Fibroblast of peridontal ligament (primary cell): ENCODE data around the gene LHFPL2.

ENCODE experiments used
- DNase-seq: peaks from one replicate; pipeline ENCODE4 v3.0.0-alpha.2; 2010; ENCODE audit errors: extremely low read depth

The LHFPL2 gene

DNA sequence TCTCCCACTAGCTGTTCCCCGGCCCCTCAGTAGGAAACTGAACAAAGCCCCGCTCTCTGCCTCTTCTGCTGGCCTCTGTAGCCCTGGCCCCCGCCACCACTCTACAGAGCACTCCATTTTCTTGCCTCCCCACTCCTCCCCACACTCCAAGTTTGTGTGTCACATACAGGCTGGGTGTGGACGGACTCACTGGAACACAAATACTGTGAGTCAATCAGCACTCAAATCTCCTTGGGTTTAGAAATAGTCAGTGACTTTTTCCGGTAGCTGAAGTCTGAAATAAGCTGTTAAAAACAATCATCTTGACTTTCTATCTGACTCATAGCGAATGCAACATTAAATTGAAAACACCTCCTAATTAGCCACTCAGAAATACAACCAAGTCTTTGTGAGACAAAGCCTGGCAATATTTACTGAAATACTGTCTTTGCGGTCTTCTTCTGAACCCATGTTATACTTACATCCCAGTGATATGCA is 122.5 kb downstream of the LHFPL2 start:
- DNase-seq = peak; percentile 63

DNA sequence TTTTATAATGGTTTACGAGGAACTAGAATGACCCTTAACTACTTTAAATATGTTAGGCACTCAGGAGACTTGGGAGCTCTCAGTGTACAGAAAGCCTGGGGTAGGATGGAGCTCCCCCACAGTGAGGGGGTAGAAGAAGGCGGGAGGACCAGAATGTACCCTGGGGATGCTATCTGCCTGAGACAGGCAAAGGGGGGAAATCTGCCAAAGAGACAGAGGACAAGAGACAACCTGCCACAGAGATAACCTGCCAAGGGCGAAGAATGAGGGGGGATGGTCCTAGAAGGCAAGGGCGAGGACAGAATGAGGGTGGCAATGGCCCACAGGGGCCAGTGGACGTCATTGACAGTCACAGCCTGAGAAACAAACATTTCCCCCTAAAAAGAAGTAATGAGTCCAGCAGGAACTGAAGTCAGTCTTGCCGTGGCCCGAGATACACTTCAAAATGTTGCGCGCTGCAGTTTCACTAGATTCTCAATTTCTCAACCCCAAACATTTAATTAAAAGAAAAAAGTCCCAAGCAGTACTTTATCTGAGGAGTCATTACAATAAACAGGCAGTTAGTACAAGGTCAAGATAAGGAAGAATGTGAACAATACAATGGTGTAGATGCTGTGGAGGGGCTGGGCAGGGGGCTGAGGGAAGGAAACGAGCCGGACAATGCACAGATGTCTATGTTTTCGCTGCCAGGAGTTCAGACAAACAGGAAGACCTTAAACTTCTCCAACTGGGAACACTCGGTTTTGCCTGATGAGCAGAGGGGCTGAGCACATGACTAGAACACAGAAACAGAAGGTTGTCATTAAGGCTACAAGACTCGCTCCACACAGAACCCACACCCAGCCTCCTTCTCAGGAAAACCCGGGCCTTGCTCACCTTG is 125.0 kb downstream of the LHFPL2 start:
- DNase-seq = no peak

DNA sequence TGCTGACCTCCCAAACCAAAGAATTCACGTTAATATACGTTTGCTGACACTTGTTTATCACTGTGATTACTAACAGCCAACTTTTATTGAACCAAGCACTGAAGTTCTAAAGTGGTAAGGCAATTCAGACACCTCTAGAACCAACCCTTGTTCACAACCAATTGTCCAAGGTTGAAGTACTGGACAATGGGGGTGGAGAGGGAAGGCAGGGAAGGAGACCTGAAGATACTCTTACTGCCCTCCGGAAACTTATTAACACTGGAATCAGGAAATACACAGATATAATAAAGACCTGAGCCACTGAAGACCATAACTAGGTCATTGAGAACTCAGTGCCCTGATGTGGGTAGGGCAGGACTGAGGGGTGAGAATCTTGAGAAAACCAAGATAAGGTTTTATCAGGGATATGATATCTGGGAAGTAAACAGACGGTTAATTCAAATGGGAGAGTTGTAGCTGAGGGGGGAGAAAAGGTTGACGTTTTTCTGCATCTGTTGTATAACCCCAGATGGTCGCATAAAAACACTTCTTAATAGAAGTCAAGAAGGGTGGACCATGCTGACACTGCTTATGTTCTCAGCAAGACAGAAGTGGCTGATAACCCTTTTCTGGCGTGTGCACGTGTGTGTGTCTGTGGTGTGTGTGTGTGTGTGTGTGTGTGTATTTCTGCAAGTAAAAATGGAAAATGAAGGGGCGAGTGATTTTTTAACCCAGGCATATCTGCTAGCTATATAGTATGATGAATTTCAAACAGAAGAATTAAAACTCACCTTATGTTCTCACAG is 125.9 kb downstream of the LHFPL2 start:
- no peak for DNase-seq

DNA sequence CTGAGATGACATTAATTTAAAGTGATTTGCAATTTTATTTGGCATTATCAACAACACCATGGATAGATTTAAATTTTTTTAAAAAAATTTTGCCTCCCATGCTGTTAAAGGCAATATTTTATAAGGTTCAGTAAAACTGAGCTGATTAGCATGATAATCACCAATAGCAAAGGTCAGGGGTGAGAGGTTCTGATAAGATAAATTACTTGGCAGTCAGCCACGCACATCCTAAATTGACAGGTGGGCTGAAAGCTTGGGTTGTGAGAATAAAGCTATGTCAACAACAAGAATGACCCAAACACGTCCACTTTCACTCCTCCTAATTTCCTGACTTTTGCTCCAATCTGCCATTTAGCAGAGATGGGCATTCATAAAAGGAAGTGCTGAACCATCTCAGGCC is 127.1 kb downstream of the LHFPL2 start:
- DNase-seq = no peak

DNA sequence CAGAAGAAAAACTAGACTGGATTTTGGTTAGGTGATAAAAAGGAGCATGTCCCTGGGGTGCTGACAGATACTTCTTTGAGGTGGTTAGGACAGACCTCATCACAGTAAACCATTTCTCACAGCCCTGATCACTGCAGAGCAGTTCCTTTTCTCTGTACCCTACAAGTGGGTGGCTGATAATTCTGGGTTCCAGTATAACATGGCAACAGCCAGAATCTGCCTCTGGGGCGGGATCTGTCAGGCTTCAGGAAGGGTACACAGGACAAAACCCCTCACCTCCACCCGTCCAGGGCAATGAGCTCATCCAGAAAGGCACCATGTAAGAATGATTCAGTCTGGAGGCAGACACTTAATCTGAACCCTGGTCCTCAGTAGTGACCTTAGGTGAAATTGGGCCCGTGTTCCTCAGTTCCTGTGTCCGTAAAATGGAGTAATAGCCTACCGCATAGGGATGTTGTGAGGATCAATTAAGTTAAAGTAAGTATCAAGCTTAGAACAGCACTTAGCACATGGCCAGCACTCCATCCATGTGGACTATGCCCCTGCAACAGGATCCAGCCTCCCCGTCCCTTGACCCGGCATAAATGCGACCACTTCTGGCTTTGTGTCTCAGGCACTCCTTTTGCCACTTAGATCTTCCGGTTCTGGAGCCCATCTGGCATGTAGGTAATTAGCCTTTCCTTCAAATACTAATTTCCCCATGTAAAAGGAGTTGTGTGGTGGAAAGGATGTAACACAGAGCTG is 129.2 kb downstream of the LHFPL2 start:
- DNase-seq = no peak

DNA sequence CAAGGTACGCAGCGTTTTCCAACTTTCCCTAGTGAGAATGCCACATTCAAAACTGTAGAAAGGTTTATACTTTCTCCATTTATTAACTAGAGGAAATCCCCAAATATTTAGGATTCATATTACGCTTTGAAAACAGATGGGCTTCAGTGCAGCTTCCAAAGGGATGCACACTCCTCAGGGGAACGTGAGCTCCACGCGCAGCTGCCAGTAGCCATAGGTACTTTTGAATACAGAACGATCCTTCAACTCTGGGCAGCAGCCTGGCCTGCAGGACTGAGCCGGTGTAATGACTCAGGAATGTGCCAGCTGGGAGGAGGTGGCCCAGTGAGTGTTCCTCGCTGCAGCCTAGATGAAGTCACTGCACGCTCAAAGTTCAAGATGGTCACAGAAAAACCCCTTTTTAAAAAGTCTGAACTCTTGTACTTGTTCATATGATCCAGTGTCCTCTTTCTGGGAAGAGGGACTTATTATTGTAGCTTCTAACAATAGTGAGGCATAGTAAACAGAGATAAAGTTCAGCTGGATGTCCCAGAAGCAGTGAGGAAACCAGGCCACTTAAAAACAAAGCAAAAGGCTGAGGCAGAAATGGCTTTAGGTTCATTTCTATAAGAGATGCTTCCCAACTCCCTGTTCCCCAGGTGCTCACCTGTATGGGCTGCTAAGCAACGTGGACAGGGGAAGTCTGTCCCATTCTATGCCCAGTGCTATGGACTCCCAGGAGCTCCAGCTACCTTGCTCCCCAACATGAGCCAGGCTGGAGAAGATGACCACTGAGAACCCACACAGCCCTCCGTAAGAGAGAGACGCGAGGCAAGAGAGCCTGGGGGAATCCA is 130.0 kb downstream of the LHFPL2 start:
- DNase-seq = peak; percentile 74

DNA sequence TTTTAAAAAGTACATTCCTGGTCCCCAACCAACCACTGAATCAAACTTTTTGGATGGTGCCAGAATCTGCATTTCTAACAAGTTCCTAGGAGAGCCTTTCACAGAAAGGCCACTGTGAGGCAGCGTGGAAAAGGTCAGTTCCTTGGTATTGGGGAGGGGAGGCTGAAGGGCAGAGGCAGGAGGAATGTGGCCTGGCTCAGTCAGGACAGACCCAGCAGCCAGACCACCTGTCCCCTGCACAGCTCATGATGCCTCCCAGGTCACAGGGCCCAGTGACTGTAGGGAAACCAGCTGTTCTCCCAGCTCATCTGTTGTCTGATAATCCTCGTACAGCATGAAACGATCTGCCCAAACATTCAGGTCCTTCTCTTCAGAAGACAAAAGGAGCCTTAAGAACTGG is 132.9 kb downstream of the LHFPL2 start:
- DNase-seq = no peak

DNA sequence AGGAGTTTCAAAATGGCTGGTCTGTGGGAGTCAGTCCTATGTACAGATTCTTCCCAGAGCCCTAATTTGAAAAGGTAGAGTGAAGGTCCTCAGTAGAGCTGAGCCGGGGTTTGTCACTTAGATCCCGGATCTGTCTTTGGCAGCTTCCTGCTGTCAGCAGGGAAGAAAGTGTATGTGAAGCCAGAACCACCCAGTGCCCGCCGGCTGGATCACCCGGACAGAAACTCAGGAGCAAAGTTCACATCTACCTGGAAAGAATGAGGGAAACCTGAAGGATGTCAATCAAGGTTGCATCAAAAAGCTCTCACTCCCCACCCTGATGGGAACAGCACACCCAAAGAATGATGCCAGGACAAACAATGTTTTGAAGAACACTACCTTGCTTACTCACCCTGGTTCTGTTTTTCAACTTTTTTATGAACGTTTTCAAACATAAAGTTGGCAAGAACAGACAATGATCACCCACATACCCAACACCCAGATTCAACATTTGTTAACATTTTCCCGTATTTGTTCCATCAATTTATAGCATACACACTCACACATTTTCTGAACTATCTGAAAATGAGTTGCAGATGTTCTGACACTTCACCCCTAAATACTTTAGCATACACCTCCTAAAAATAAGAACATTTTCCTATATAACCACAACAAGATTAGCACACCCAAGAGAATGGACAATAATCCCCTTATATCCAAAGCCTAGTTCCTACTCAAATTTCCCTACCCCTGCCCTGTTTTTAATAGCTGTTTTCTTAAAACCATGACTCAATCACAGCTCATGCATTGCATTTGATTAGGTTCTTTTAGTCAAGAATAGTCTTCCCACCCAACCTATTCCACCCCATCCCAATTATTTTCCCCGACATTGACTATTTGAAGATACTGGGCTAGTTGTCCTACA is 133.9 kb downstream of the LHFPL2 start:
- DNase-seq = peak; percentile 43

DNA sequence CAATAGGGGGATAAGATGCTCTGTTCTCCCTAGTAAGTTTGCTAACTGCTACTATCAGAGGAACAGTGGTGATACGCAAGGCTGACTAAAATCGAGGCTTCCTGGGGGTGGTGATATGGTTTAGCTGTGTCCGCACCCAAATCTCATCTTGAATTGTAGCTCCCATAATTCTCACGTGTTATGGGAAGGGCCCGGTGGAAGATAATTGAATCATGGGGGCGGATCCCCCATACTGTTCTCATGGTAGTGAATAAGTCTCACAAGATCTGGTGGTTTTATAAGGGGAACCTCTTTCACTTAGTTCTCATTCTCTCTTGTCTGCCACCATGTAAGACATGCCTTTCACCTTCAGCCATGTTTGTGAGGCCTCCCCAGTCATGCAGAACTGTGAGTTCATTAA is 135.1 kb downstream of the LHFPL2 start:
- no peak for DNase-seq

DNA sequence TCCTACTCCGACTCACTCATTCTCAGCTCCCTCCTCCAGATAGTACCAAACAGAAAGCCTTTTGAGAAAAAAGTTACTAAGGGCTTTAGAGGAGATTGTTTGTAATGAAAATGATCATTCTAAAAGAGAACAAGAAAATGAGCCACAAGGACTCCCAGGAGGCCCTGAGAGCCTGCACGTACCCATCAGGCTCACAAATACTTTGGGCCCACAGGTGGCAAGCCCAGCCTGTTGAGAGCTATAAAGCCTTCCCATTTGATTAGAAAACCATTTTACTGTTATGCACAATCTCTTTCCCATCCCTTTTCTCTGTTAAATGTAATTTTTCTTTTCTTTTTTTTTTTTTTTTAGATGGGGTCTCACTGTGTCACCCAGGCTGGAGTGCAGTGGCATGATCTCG is 136.1 kb downstream of the LHFPL2 start:
- DNase-seq = no peak

DNA sequence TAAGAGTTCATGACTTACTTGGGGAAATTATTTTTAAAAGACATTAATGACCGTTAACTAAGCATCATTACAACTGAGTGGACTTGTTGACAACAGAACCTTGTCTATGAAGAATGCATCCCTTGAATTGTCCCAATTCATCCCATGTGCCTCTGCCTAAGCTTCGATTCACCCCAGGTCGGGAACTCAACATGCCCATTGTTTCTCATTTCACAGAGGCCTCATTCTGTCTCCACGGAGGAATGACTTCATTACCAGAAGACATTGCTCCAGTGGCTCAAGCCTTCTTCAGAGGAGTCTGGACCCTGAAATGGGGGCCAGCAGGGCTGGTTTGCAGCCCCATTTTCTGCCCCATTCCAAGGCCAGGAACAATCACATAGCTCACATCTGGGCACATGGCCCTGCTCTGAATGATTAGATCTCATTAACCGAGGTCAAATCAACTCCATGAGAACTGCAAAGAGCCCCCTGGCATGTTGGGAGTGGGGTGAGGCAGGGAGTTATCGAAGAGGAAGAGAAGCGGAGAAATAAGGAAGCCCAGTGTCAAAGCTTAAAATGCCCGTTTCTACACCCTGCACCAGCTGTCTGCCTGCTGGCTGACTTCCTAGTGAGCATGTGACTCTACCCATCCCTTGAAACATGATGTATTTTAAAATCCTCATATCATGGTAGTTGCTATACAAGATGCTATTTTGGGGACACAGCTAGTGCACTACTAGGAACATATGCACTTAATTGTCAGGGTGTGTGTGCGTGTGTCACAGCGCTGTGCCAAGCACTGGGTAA is 137.3 kb downstream of the LHFPL2 start:
- no peak for DNase-seq

DNA sequence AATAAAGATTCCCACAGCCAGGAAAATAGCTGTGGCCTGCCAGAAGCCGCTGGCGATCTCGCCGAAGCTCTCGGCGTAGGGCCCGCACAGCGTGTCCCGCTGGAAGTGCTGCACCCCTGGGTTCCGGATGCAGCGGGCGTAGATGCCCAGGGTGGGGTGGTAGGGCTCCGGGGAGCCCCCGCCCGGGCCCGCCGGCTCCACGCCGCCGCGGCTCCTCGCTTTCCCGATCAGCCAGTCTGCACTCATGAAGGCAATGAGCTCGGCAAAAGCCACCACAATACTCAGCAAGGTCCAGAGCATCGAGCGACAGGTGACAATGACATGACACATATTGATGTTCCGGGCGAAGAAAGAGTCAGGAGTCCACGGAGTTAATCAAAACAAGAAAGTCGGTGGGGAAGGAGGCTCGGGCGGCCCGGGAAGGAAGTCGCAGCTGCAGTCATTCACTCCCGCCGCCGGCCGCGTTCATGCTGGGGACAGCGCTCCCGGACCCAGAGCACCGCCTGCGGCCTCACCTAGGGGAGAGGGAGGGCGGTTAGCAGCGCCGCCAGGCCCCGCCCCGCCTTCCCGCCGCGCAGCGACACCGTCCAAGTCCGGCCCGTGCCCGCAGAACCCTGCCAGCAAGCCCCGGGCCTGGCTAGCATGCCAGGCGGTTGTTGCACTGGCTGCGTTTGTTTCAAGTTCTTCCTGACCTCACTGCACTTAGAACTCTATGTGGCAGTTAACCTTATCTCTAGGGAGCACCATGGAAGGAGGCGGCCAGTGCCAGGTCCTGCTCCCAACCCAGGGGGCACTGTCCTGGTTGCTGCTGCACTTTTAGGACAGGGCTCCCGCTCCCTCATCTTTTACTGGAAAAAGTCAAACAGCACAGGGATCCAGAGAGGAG is 138.4 kb downstream of the LHFPL2 start:
- no peak for DNase-seq

DNA sequence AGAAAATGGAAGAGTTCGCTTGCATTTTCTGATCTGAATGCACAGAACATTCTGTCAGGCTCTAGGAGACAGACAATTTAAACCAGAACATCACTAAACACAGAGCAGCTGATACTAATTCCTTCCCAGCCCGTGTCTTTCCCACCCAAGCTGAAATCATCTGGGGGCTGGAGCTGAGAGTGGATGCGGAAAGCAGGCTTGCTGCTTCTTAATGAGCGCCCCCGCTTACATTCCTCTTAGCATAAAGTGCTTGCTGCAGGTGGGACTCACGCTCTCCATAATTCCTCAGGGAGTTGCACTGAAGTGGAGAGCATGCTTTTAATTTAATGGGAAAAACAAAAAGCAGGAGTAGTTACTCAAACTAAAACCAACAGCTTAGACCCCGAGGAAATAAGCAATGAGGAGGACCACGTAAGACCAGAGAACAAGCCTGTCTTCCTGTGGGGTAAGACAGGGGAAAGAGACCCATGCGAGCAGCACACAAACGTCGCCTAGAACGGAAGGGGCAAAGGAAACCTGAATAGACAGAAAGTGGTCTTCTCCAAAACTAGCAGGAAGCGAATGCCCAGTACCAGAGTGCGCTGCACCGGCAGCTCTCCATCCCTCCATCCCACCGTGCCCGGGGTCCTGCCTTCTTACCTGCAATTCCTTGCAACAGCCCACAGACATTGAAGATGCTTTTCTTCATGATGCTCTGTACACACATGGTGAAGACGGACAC is 139.3 kb downstream of the LHFPL2 start:
- DNase-seq = no peak

DNA sequence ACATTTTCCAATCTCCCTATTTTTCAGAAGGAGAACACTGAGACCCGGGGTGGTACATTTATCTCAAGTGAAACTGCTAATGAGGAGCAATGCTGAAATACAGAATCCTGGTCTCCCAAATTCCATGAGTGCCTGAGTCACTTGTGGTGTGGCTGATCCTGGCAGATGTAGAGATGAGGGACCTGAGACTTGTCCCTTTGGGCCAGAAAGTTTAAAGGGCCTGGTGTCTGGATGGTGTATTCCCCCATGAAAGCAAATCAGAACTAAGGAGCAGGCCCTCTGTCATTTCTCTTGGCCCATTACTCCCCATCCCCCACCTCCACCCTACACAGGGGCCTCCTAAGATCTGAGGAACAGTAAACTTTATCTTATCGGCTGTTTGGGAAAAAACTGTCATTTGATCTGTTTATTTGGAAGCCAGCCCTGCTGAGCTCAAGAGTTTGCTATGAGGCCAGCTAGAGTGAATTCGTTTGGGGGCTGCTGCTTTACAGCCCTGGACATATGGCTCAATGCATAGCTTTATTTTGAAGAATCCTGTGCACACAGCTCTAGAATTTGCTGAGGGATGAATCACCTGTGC is 140.3 kb downstream of the LHFPL2 start:
- no peak for DNase-seq

DNA sequence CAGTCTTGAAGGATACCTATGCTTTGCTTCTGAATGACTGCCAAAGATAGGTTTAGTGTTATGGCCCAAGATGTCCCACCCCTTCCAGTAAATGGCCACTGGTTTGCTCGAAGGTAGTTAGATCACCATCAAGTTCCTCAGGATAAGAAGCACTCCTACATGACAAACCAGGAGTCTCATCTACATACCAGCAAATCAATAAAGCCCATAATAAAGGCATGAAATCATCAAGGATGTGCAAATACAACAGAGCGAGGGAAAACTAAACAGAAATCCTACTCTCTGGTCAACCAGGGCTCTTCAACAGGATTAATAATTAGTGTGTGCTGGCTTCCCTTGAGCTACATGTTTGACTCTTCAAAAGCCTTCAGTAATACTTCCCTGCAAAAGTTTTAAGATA is 141.0 kb downstream of the LHFPL2 start:
- DNase-seq = no peak

DNA sequence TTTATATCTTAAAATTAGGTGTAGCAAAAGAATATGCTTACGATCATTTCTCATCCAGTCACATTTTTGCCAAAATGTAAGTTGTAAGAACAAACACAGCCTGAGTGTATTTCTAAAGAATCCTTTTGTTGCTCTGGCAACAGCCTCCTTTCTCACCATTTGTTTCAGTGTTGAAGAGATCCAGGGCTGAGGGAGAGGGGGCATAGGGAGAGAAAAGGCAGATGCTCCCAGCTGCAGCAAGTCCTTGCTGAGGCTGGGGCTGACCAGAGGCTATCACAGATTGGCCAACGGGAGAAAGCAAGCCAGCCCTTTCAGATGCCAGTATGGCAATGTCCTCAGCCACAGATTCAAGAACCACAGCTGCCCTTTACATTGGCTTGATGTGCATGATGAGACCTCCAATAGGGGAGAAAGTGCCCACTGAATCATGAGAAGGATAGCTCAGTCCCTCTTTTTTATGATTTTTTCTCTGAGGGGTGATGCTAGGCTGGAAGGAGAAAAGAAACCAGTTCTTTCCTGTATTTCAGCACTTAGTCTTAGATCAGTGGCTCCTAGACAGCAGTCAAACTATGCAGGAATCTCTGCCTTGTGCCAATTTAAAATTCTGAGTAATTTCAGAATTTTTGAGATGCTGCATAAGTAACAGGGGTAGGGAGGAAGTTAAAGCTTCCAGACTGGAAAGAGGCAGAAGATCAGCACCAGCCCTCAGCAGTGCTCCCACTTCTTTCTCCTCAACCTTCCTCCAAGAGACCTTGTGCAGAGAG is 142.1 kb downstream of the LHFPL2 start:
- DNase-seq = peak; percentile 69

DNA sequence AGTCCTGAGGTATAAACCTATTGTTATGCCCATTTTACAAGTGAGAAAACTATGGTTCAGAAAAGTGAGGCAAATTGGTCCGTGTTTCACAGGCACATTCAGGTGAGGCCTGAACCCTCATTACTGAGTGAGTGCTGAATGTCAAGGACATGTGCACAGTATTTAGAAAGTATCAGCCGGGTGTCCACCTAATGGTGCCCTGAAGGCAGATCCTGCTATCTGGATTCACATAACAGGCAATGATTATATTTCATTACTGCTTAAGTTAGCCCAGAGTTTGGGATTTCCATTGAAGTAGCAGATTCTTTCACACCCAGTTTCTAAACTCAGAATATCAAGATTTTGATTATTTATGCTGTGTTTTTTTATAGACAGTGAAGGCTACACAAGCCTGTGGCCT is 142.7 kb downstream of the LHFPL2 start:
- DNase-seq = no peak
